AG04450 (cell line): ENCODE data around the gene BCL2L1. TPM values are rescaled to one million over a fixed set of nuclear protein-coding genes. Genes with fewer than 3 reads are reported as not detected.

Experiments used
- CTCF ChIA-PET: fragments of 300-600, 350-600 bp; formaldehyde crosslinking; extraction: SDS; loops from one replicate; lab custom pipeline; 2022; ENCODE audit warnings: antibody characterized with exemption, inconsistent platforms; lab: Charles Lee
- POLR2A ChIA-PET: fragments of 350-600 bp; formaldehyde crosslinking; extraction: SDS; loops from one replicate; lab custom pipeline; 2021; ENCODE audit warnings: antibody characterized with exemption, inconsistent platforms; lab: Yijun Ruan, JAX
- DNase-seq: peaks from one replicate; pipeline ENCODE4 v3.0.0-alpha.2; 2011; ENCODE audit warnings: low read depth, low spot score
- H3K27ac ChIP-seq: one replicate; pipeline ENCODE4 v1.5.1; 2012; ENCODE audit warnings: low read depth, low read length, control low read depth
- H3K27me3 ChIP-seq: one replicate; pipeline ENCODE4 v1.6.0; 2012; ENCODE audit warnings: low read length; ENCODE audit not compliant: control insufficient read depth, insufficient read depth
- H3K4me3 ChIP-seq: 2 replicates; pipeline ENCODE4 v1.5.1; 2011; ENCODE audit warnings: mild to moderate bottlenecking, low read depth, low read length, control low read depth
- H3K9me3 ChIP-seq: 2 replicates; pipeline ENCODE4 v1.5.1; 2012; ENCODE audit warnings: low read length; ENCODE audit not compliant: control insufficient read depth, insufficient read depth
- polyA plus RNA-seq: library from polyadenylated mRNA; depleted of rRNA; stranded (reverse); fragments of >200 nt; gene quantifications from 2 replicates; pipeline ENCODE4 v1.2.3, GENCODE V29; 2011
- TF ChIP-seq, protein P1 (sequence below): IDR thresholded peaks from 2 replicates; pipeline ENCODE4 v1.5.1; 2011; ENCODE audit warnings: low read depth, low read length, control low read depth, inconsistent platforms

BCL2L1 gene
- polyA plus RNA-seq, 1 experiment, result 57.5 TPM

DNA sequence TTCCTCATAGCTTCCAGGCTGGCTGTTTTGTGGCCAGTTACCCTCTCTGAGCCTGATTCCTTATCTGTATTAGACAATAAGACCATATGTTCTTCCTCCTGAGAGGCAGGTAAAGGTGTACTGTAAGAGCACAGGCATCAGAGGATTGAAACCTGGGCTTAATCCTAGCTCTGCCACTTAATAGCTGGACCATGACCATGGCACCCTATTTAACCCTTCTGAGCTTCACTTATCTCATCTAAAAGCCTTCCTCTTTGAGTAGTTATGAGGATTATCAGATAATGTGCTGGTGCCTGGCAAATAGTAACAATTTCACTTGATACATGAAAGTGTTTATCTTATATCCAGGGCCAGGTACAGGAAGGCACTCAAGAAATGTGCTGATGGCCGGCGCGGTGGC lies 34.9 kb downstream of the BCL2L1 start:
- no peak overlapping the region for H3K27ac ChIP-seq
- H3K9me3 ChIP-seq, result no peaks in the 10 kb centered on the region
- no peak overlapping the region for H3K4me3 ChIP-seq
- H3K27me3 ChIP-seq, result no peaks in the 10 kb centered on the region
- DNase-seq, result no peak
- ChIA-PET POLR2A (no interaction called here), CTCF (interaction anchor here (1.1 to 1.6 kb wide), 2 partner anchors 36 to 75 kb away, joined by 3 to 9 read pairs; no protein-coding TSS in a partner anchor)
- TF ChIP-seq, protein P1, sequence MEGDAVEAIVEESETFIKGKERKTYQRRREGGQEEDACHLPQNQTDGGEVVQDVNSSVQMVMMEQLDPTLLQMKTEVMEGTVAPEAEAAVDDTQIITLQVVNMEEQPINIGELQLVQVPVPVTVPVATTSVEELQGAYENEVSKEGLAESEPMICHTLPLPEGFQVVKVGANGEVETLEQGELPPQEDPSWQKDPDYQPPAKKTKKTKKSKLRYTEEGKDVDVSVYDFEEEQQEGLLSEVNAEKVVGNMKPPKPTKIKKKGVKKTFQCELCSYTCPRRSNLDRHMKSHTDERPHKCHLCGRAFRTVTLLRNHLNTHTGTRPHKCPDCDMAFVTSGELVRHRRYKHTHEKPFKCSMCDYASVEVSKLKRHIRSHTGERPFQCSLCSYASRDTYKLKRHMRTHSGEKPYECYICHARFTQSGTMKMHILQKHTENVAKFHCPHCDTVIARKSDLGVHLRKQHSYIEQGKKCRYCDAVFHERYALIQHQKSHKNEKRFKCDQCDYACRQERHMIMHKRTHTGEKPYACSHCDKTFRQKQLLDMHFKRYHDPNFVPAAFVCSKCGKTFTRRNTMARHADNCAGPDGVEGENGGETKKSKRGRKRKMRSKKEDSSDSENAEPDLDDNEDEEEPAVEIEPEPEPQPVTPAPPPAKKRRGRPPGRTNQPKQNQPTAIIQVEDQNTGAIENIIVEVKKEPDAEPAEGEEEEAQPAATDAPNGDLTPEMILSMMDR, result no peak

DNA sequence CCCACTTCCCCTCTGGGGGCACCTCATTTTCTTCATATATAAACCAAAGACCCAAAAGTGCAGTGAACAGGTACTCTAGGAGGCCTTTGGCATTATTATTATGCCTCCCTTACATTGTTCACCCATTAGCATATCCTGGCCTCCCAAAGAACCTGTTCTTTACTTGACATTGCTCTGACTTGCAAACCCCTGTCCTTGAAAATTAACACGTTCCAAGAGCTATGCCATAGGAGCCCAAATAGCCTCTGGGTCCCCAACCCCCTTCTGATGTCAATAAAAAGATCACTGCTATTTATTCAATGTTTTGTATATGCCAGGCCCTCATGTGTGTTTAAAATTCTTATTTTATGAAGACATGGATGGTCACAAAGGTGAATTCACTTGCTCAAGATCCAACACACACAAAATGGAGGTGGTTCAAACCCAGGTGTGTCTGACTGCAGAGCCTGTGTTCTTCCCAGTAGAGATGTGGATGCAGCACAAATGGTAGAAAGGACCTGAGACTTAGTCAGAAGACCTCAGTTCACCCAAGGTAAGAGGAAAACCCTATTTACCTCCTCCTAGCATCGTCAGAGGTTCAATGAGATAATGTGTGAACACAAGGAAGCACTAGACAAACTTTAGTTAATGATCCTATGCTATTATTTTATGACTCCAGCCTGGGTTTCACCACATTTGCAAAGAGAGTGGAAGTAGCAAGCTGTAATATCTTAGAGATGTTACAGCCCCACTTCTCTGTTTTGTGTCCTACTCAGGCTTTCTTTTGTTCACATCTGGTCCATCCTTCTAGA lies 36.6 kb downstream of the BCL2L1 start:
- DNase-seq, result no peak
- H3K4me3 ChIP-seq, result no peak overlapping the region
- no peaks in the 10 kb centered on the region for H3K9me3 ChIP-seq
- TF ChIP-seq, protein P1, result no peak
- POLR2A ChIA-PET, result interaction anchor here (0.7 kb wide), 1 partner anchor 125 kb away, joined by 6 read pairs; no protein-coding TSS in a partner anchor
- H3K27me3 ChIP-seq, result no peaks in the 10 kb centered on the region
- CTCF ChIA-PET, result interaction anchor here (0.6 to 2.1 kb wide), 4 partner anchors 21 to 38 kb away, joined by 3 to 12 read pairs (median 8); no protein-coding TSS in a partner anchor
- no peak overlapping the region for H3K27ac ChIP-seq

DNA sequence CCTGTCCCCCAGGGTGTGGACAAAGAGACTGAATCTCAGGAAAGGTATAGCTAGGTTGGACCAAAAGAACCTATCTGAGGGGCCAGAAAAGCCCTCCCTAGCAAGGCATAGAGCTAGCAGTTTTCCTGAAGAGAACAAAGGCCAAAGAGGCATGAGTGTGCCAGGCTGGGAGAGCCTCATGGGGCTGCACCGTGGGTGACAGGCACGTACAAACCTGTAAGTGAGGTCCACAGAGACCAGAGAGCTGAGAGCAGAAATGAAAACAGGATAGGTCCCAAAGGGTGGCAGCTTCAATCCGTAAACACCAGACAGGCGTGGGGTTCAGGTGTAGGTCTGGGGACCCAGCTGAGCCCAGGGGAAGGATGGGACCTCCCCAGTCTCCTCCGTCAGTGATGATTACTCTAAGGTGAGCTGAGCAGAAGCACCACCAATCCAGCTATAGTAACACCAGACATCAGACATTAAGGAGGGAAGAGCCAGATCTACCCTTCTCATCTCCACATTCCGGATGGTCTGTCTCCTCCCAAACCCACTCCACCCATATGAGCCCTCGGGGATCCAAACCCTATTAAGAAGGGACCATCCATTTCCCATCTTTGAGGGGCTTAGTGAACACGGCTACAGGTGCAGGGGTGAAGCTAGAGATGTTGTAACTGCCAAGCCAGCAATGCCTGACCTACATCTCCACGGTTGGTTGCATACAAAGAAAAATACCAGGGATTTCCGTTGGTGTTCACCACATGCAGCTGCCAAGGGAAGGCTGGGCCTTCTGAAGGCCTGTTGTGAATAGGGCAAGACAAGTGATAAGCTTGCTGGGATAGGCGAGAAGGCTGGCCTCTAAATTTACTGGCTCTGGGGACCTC lies 38.3 kb downstream of the BCL2L1 start:
- Histone ChIP-seq H3K9me3 (no peaks in the 10 kb centered on the region), H3K4me3 (no peak overlapping the region), H3K27ac (no peak overlapping the region), H3K27me3 (no peaks in the 10 kb centered on the region)
- TF ChIP-seq, protein P1, result no peak
- ChIA-PET CTCF (interaction anchor here (0.7 to 2.1 kb wide), 4 partner anchors 8 to 39 kb away, joined by 3 to 12 read pairs (median 6); no protein-coding TSS in a partner anchor), POLR2A (no interaction called here)
- DNase-seq, result no peak

DNA sequence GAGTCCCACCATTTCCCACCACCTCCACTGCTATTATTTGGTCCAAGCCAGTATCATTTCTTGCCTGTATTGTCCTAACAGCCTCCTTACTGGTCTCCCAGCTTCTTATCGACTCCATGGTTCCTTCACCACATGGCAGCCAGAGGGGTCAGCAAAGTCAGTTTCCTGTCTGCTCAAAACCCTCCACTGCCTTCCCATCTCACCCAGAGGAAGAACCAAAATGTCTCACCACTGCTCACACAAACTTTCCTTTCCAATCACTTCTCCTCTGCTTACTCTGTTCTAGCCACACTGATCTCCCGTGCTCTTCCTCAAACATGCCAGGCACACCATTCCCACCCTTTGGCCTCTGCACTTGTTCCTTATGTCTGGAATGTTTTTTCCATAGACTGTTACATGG lies 39.7 kb downstream of the BCL2L1 start:
- ChIA-PET CTCF (no interaction called here), POLR2A (no interaction called here)
- DNase-seq, result no peak
- H3K9me3 ChIP-seq, result no peaks in the 10 kb centered on the region
- H3K27me3 ChIP-seq, result no peaks in the 10 kb centered on the region
- no peak overlapping the region for H3K27ac ChIP-seq
- H3K4me3 ChIP-seq, result no peak overlapping the region
- TF ChIP-seq, protein P1, result no peak
